ENCODE measurements around the gene ABCA4. TPM values are rescaled to one million over a fixed set of nuclear protein-coding genes. Genes with fewer than 3 reads are reported as not detected.

ABCA4 gene
- total and polyA plus RNA-seq, 7 donors, result 0.03 to 0.32 (median 0.09) TPM; not detected in 2

DNA sequence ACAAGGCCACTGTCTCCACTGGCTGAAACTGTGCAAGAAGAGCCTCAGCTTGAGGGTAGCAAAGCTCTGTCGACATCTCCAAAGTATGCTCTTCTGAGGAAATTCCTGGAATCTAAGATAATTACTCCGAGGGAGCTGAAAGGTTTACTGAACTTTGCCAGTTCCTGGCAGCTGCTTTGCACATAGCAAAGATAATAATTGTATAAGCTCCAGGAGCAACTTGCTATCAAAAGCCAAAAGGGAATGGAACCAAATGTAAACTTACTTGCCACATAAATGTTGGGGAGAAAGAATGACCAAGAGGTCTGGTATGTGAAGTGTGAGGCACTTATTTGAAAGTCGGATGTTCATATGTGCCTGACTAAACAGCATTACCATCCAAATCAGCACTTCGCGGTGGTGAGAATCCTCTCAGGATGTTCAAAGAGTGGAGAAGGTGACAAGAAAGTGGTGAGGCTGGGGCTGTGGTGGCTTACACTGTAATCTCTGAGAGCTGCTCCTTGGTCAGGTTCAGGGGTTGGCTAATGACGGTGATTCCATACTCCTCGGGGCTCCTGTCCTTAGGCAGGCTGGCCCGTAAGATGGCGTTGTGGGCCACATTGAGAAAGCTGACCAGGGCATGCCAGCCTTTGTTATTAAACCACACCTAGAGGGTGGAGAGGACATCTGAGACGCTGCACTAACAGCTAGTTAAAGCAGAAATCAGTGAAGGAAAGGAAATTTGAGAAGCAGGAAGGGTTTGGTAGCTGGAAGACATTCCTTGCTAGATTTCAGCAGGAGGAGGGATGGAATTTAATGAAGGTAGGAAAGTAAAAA, 100.0 kb downstream of the ABCA4 start:
- H3K4me1 ChIP-seq, result peaks cover under 1% of the 10 kb centered on the region
- ATAC-seq, result no peak
- H3K27me3 ChIP-seq (ENCODE audit: insufficient read depth in 3 of 3, low read length in 2 of 3), result no peaks in the 10 kb centered on the region
- WGBS, 3 donors, result 75 to 76% (median 76%) methylated on average over 10 of the region's 10 CpGs
- intact Hi-C loops (cut with DNase I), result loop anchor here in 1 of 2 donors (10.0 kb wide), 1 partner anchor 444 kb away; no protein-coding TSS in a partner anchor
- TF ChIP-seq, protein P1, sequence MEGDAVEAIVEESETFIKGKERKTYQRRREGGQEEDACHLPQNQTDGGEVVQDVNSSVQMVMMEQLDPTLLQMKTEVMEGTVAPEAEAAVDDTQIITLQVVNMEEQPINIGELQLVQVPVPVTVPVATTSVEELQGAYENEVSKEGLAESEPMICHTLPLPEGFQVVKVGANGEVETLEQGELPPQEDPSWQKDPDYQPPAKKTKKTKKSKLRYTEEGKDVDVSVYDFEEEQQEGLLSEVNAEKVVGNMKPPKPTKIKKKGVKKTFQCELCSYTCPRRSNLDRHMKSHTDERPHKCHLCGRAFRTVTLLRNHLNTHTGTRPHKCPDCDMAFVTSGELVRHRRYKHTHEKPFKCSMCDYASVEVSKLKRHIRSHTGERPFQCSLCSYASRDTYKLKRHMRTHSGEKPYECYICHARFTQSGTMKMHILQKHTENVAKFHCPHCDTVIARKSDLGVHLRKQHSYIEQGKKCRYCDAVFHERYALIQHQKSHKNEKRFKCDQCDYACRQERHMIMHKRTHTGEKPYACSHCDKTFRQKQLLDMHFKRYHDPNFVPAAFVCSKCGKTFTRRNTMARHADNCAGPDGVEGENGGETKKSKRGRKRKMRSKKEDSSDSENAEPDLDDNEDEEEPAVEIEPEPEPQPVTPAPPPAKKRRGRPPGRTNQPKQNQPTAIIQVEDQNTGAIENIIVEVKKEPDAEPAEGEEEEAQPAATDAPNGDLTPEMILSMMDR (IDR thresholded peaks at IDR 0.05), result no peak
- no peak overlapping the region for H3K4me3 ChIP-seq
- no peaks in the 10 kb centered on the region for H3K36me3 ChIP-seq (ENCODE audit: insufficient read depth in 1 of 2, low read depth in 1 of 2)
- no peak for DNase-seq
- H3K9me3 ChIP-seq, result no peaks in the 10 kb centered on the region
- H3K27ac ChIP-seq, result no peak overlapping the region

- no peaks in the 10 kb centered on the region for H3K4me1 ChIP-seq
- H3K36me3 ChIP-seq (ENCODE audit: insufficient read depth in 1 of 2, low read depth in 1 of 2), result no peaks in the 10 kb centered on the region
- no peak for DNase-seq
- no peak overlapping the region for H3K4me3 ChIP-seq
- no peak for ATAC-seq
- no peaks in the 10 kb centered on the region for H3K27me3 ChIP-seq (ENCODE audit: insufficient read depth in 3 of 3, low read length in 2 of 3)
- TF ChIP-seq, protein P1 (IDR thresholded peaks at IDR 0.05), result no peak
- H3K27ac ChIP-seq, result no peak overlapping the region
- WGBS, 3 donors, result 86 to 91% (median 87%) methylated on average over 9 of the region's 9 CpGs
- intact Hi-C loops (cut with DNase I), result no loop called here
- no peaks in the 10 kb centered on the region for H3K9me3 ChIP-seq
These were observed 101.6 kb downstream of the ABCA4 start for GRCh38 chr1:94019327-94019726.

- Histone ChIP-seq H3K27me3 (ENCODE audit: insufficient read depth in 3 of 3, low read length in 2 of 3) (no peaks in the 10 kb centered on the region), H3K36me3 (ENCODE audit: insufficient read depth in 1 of 2, low read depth in 1 of 2) (no peaks in the 10 kb centered on the region), H3K9me3 (no peaks in the 10 kb centered on the region), H3K4me1 (no peaks in the 10 kb centered on the region), H3K4me3 (no peak overlapping the region), H3K27ac (no peak overlapping the region)
- no peak for ATAC-seq
- TF ChIP-seq, protein P1 (IDR thresholded peaks at IDR 0.05), result no peak
- WGBS, 3 donors, result 59 to 62% (median 61%) methylated on average over 6 of the region's 6 CpGs
- intact Hi-C loops (cut with DNase I), result no loop called here
- DNase-seq, result no peak
These were observed 103.7 kb downstream of the ABCA4 start for GRCh38 chr1:94017155-94017829.

- ATAC-seq (no peak), DNase-seq (no peak)
- Histone ChIP-seq H3K4me3 (no peak overlapping the region), H3K9me3 (no peaks in the 10 kb centered on the region), H3K4me1 (no peaks in the 10 kb centered on the region), H3K27ac (no peak overlapping the region), H3K36me3 (ENCODE audit: insufficient read depth in 1 of 2, low read depth in 1 of 2) (no peaks in the 10 kb centered on the region), H3K27me3 (ENCODE audit: insufficient read depth in 3 of 3, low read length in 2 of 3) (no peaks in the 10 kb centered on the region)
- intact Hi-C loops (cut with DNase I), result no loop called here
- TF ChIP-seq, protein P1 (IDR thresholded peaks at IDR 0.05), result no peak
- WGBS, 3 donors, result 83 to 92% (median 87%) methylated on average over 3 of the region's 3 CpGs
These were observed 105.5 kb downstream of the ABCA4 start for GRCh38 chr1:94015489-94015817.
